ENCODE results near the gene MS4A4E. TPM values are rescaled to one million over a fixed set of nuclear protein-coding genes. Genes with fewer than 3 reads are reported as not detected.

The MS4A4E gene
- total and polyA plus RNA-seq, 12 donors: 0.94 to 7.2 (median 2.8) TPM; not detected in 2

- Histone ChIP-seq H3K4me3 (no peak overlapping the region), H3K27me3 (no peaks in the 10 kb centered on the region), H3K36me3 (replicated peaks in 1 of 2) (no peaks in the 10 kb centered on the region), H3K4me1 (replicated peaks in 1 of 2) (no peaks in the 10 kb centered on the region), H3K27ac (no peak overlapping the region), H3K9me3 (replicated peaks in 1 of 3) (no peaks in the 10 kb centered on the region)
- intact Hi-C loops (cut with DNase I): loop anchor here in 1 of 2 donors (5.0 kb wide), 1 partner anchor 352 kb away; no protein-coding TSS in a partner anchor
- peak in 2 of 7 donors; percentile 33 to 38 for DNase-seq
- WGBS, 4 donors: 21 to 29% (median 24%) methylated on average over 4 of the region's 4 CpGs
- TF ChIP-seq, protein P1, sequence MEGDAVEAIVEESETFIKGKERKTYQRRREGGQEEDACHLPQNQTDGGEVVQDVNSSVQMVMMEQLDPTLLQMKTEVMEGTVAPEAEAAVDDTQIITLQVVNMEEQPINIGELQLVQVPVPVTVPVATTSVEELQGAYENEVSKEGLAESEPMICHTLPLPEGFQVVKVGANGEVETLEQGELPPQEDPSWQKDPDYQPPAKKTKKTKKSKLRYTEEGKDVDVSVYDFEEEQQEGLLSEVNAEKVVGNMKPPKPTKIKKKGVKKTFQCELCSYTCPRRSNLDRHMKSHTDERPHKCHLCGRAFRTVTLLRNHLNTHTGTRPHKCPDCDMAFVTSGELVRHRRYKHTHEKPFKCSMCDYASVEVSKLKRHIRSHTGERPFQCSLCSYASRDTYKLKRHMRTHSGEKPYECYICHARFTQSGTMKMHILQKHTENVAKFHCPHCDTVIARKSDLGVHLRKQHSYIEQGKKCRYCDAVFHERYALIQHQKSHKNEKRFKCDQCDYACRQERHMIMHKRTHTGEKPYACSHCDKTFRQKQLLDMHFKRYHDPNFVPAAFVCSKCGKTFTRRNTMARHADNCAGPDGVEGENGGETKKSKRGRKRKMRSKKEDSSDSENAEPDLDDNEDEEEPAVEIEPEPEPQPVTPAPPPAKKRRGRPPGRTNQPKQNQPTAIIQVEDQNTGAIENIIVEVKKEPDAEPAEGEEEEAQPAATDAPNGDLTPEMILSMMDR (IDR thresholded peaks at IDR 0.05): peak; percentile 69 to 80 (median 72)
- TF ChIP-seq POLR2A (IDR thresholded peaks at IDR 0.05): no peak
Measured at GRCh38 chr11:60265373-60266214, 22.7 kb upstream of the MS4A4E start.

- Histone ChIP-seq H3K9me3 (replicated peaks in 1 of 3) (no peaks in the 10 kb centered on the region), H3K27me3 (no peaks in the 10 kb centered on the region), H3K4me1 (replicated peaks in 1 of 2) (no peaks in the 10 kb centered on the region), H3K36me3 (replicated peaks in 1 of 2) (no peaks in the 10 kb centered on the region), H3K4me3 (no peak overlapping the region), H3K27ac (no peak overlapping the region)
- intact Hi-C loops (cut with DNase I): loop anchor here in 1 of 2 donors (5.0 kb wide), 1 partner anchor 353 kb away; no protein-coding TSS in a partner anchor
- DNase-seq: no peak
- 64 to 86% (median 79%) methylated on average over 5 of the region's 5 CpGs for WGBS, 4 donors
- TF ChIP-seq, protein P1 (IDR thresholded peaks at IDR 0.05): no peak
- TF ChIP-seq POLR2A (IDR thresholded peaks at IDR 0.05): no peak
Measured at GRCh38 chr11:60264644-60265043, 21.7 kb upstream of the MS4A4E start.

- no peak overlapping the region for H3K27ac ChIP-seq
- no peak overlapping the region for H3K4me3 ChIP-seq
- peak in 5 of 7 donors; percentile 26 to 59 (median 37) for DNase-seq
- TF ChIP-seq POLR2A (IDR thresholded peaks at IDR 0.05): no peak
- TF ChIP-seq, protein P1 (IDR thresholded peaks at IDR 0.05): no peak
- H3K4me1 ChIP-seq (replicated peaks in 1 of 2): no peaks in the 10 kb centered on the region
- no peaks in the 10 kb centered on the region for H3K27me3 ChIP-seq
- 63 to 82% (median 70%) methylated on average over 4 of the region's 4 CpGs for WGBS, 4 donors
- intact Hi-C loops (cut with DNase I): no loop called here
- H3K36me3 ChIP-seq (replicated peaks in 1 of 2): no peaks in the 10 kb centered on the region
- H3K9me3 ChIP-seq (replicated peaks in 1 of 3): no peaks in the 10 kb centered on the region
Measured at GRCh38 chr11:60263402-60263801, 20.5 kb upstream of the MS4A4E start.

DNA sequence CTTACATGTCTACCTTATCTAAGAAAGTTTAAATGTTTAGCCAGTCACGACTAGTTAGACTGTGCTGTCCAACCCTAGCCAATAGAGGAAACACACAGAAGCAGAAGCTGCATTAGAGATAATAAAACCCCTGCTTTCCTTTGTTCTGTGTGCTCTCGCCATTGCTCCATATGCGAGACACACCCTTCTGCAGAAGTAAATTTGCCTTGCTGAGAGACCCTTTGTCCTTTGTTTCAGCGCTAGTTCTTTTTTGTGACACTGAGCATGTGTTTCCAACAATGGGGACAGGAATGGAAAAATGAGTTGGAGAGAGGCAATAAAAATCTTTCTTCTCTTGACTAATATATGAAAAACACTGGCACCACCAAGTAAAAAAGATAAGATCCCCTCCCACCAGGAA lies 18.1 kb upstream of the MS4A4E start:
- WGBS, 4 donors: 78 to 85% (median 82%) methylated on average over 4 of the region's 4 CpGs
- H3K4me3 ChIP-seq: no peak overlapping the region
- DNase-seq: no peak
- H3K27ac ChIP-seq: no peak overlapping the region
- no peaks in the 10 kb centered on the region for H3K36me3 ChIP-seq (replicated peaks in 1 of 2)
- TF ChIP-seq, protein P1 (IDR thresholded peaks at IDR 0.05): no peak
- TF ChIP-seq POLR2A (IDR thresholded peaks at IDR 0.05): no peak
- no peaks in the 10 kb centered on the region for H3K27me3 ChIP-seq
- intact Hi-C loops (cut with DNase I): no loop called here
- no peaks in the 10 kb centered on the region for H3K9me3 ChIP-seq (replicated peaks in 1 of 3)
- no peaks in the 10 kb centered on the region for H3K4me1 ChIP-seq (replicated peaks in 1 of 2)

Data from adrenal gland (tissue), 12 donors.